NCI-H82 (cell line): ENCODE measurements around the gene KRTAP19-2.

Experiments used
- DNase-seq: peaks from one replicate; lab custom pipeline; 2025; lab: John Stamatoyannopoulos, UW

KRTAP19-2 gene, protein sequence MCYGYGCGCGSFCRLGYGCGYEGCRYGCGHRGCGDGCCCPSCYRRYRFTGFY

GRCh38 chr21:30487336-30487735, at the start of gene KRTAP19-2:
TSS of gene KRTAP19-2 (minus strand) at chr21:30487436. CDS start at chr21:30487348, 88 bp downstream.
- DNase-seq, result no peak

DNA sequence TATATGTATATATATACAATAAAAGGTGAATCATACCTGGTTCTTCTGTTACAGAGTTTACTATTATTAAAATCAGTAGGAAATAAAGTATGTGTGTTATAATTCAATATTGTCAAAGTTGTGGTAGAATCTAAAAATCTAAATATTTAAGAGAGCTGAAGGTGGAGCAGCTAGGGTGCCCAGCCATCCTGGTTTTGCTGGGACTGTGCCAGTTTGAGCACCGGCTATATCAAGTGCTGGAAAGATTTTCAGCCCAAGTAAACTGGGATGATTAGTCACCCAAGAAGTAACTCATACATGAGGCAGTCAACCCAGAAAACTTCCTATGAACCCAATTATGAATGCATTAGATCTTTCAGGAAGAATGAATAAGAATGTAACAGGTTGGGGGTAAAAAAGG, 31.6 kb upstream of the KRTAP19-2 start:
- DNase-seq, result no peak

GRCh38 chr21:30515681-30516080, 28.4 kb upstream of the KRTAP19-2 start:
- no peak for DNase-seq

DNA sequence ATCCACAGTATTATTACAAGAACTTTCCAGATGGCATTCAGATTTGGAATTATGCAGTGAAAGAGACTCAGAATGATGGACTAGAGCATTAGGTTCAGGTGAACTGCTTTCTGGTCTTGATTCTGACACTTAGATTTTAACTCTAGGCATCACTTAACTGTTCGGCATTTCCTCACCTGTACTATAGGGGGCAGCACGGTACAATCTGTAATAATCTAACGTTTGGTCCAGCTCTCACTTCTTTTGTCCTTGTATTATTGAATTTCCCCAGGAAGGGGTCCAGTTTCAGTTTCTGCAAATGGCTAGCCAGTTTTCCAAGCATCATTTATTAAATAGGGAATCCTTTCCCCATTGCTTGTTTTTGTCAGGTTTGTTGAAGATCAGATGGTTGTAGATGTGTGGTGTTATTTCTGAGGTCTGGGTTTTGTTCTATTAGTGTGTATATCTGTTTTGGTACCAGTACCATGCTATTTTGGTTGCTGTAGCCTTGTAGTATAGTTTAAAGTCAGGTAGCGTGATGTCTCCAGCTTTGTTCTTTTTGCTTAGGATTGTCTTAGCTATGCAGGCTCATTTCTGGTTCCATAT, 18.5 kb upstream of the KRTAP19-2 start:
- DNase-seq, result peak; percentile 13

- no peak for DNase-seq
These were observed 14.8 kb upstream of the KRTAP19-2 start, which contains the start of gene KRTAP19-5 for GRCh38 chr21:30502041-30502440. TSS of gene KRTAP19-5 (minus strand) at chr21:30502141. CDS start at chr21:30502090, 51 bp downstream.

- no peak for DNase-seq
These were observed 9.8 kb upstream of the KRTAP19-2 start, which contains the start of gene KRTAP19-4 for GRCh38 chr21:30497065-30497464. TSS of gene KRTAP19-4 (minus strand) at chr21:30497165. CDS start at chr21:30497110, 55 bp downstream.

DNA sequence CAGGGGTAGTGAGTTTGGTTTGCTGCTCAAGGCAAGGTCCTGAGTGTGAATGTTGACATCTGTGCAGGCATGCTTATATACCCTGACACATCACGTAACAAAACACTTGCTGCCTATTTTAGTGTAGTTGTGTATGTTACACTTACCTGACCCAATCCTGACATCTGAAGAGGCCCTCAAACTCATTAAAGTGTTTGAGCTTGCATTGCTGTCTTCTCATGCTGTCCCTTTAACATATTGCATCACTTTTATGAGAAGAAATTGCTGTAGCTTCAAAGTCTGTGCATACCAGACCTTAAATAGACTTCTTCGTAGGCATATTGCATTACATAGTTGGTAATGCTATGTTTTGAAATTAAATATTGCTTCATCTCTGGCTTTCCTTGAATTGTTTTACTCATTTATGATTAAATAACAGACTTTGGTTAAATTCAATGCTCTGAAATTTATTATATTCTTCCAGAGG, 4.8 kb upstream of the KRTAP19-2 start, which contains the start of gene KRTAP19-3:
Gene KRTAP19-3, minus strand, starts transcription at position 51 of the 466 bp plus-strand sequence. CDS start 56 bp downstream, outside the sequence.
- no peak for DNase-seq

- DNase-seq, result no peak
These were observed 1.1 kb downstream of the KRTAP19-2 start for GRCh38 chr21:30486180-30486579.

DNA sequence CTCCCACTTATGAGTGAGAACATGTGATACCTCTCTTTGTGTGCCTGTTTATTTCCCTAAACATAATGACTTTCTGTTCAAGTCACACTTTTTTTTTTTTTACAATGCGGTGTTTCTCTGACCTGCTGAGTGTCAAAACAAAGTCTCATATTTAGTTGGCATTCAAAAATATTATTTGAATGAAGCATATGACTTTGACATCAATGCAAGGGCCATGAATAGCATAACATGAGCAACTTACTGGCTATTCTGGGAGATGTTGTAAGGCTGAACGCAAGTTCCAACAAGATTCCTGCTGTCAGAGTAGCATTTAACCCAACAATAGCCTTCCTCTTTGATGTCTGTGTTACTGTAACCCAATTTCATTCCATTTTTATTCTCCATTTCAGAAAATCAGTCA, 5.1 kb downstream of the KRTAP19-2 start:
- DNase-seq, result no peak

- DNase-seq, result no peak
These were observed 7.1 kb downstream of the KRTAP19-2 start, which contains the start of gene KRTAP19-1 for GRCh38 chr21:30480145-30480544. TSS of gene KRTAP19-1 (minus strand) at chr21:30480367. CDS start at chr21:30480317, 50 bp downstream.

- no peak for DNase-seq
These were observed 8.0 kb downstream of the KRTAP19-2 start for GRCh38 chr21:30479259-30479658.

- DNase-seq, result no peak
These were observed 9.2 kb downstream of the KRTAP19-2 start for GRCh38 chr21:30478004-30478403.

- DNase-seq, result no peak
These were observed 18.1 kb downstream of the KRTAP19-2 start for GRCh38 chr21:30468900-30469714.

DNA sequence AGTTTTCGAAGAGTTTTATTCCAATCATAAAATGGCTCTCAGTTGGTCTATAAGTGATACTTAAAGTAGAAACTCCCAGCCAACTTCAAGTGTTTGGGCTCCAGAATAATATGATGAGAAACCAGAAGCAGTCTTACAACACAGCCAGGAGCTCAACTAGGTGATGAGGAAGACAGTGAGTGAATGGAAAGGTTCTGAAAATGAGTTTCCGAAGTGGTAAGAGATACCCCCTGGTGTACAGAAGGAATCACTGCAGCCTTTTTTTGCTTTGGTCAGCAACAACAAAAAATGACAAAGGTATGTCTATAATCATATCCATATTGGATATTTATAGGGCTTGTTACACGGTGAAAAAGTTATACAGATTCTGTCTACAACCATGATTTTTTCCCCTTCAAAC, 23.5 kb downstream of the KRTAP19-2 start:
- DNase-seq, result peak; percentile 55

- no peak for DNase-seq
These were observed 38.7 kb downstream of the KRTAP19-2 start for GRCh38 chr21:30448514-30448913.

- no peak for DNase-seq
These were observed 40.2 kb downstream of the KRTAP19-2 start for GRCh38 chr21:30447056-30447455.

- no peak for DNase-seq
These were observed 43.0 kb downstream of the KRTAP19-2 start for GRCh38 chr21:30444204-30444603.

DNA sequence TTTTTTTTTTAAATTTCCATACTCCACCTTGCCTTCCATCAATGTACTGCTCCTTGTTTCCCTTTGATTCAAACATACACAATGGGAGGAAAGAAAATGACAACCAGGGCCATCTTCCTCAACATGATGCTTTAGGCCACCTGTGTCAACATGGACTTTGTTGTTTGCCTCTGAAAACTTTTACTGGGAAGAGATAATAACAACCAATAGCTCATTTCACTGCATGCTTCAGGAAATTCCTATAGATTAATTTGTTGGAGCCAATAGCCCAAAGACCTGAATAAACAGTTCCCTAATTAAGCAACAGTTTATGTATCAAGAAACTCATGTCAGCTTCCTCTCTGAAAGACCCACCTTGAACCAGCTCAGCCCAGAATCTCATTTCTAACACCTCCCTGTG, 44.0 kb downstream of the KRTAP19-2 start:
- DNase-seq, result no peak

DNA sequence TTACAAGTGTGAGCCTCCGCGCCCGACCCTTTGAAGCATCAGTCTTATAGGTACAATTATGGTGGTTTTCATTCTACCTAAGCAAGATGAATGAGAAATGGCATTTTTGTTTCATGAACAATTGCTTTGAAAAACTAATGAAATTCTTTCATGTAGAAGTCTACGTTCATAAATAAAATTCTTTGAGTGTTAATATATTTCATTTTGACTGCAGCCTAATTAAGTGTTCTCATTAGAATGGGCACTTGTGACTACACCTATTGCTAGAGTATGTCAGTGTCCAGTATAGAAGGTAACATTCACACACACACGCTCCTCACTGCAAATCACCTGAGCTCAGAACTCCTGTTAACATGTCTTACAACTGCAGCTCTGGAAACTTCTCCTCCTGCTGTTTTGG, 47.3 kb downstream of the KRTAP19-2 start, which contains the start of gene KRTAP15-1:
Gene KRTAP15-1, plus strand, starts transcription at position 301 of the 400 bp plus-strand sequence. Its CDS starts 53 bp downstream, at position 354.
- no peak for DNase-seq
